CD14-positive monocyte (primary cell): ENCODE results near the gene KLF2. TPM values are rescaled to one million over a fixed set of nuclear protein-coding genes. Genes with fewer than 3 reads are reported as not detected.
"Not testable (repeated sequence)": the region's sequence is repeated elsewhere in the genome, so short reads cannot be mapped to it uniquely, and the experiment has no call there.

Source experiments
- DNase-seq, 3 donors: peaks; one replicate each; pipeline ENCODE4 v3.0.0-alpha.2; 2011 to 2022
- H2AFZ ChIP-seq: 2 replicates; pipeline ENCODE4 v1.6.0; 2012; ENCODE audit warnings: mild to moderate bottlenecking, low read depth, low read length, inconsistent platforms; ENCODE audit not compliant: insufficient read depth, poor library complexity, severe bottlenecking
- H3K27ac ChIP-seq, 2 donors: 1 replicate in 1 of 2; 2 replicates in 1 of 2; pipeline ENCODE4 v1.5.1; 2012 to 2013; ENCODE audit warnings: low read length in 2 of 2, control low read depth in 1 of 2, inconsistent platforms in 1 of 2, low read depth in 1 of 2, mild to moderate bottlenecking in 1 of 2
- H3K27me3 ChIP-seq, 2 donors: one replicate each; pipeline versions ENCODE4 v1.6.0 to v1.6.1; 2011 to 2013; ENCODE audit warnings: low read length in 2 of 2; ENCODE audit not compliant: control insufficient read depth in 2 of 2, insufficient read depth in 2 of 2
- H3K36me3 ChIP-seq, 2 donors: replicated peaks in 1 of 2; 1 replicate in 1 of 2; 2 replicates in 1 of 2; pipeline versions ENCODE4 v1.5.1 to v1.6.1; 2012 to 2013; ENCODE audit warnings: low read length in 2 of 2, control low read depth in 1 of 2, inconsistent platforms in 1 of 2, mild to moderate bottlenecking in 1 of 2; ENCODE audit not compliant: insufficient read depth in 2 of 2, control insufficient read depth in 1 of 2
- H3K4me1 ChIP-seq, 2 donors: 1 replicate in 1 of 2; 2 replicates in 1 of 2; pipeline versions ENCODE4 v1.5.1 to v1.6.1; 2012 to 2013; ENCODE audit warnings: low read length in 2 of 2, control low read depth in 1 of 2, inconsistent platforms in 1 of 2, mild to moderate bottlenecking in 1 of 2, moderate library complexity in 1 of 2; ENCODE audit not compliant: insufficient read depth in 2 of 2, control insufficient read depth in 1 of 2
- H3K4me2 ChIP-seq: replicated peaks from 2 replicates; pipeline ENCODE3; 2012; ENCODE audit warnings: low read length, moderate library complexity, mild to moderate bottlenecking; ENCODE audit not compliant: poor library complexity, severe bottlenecking; ENCODE audit errors: extremely low read depth
- H3K4me3 ChIP-seq, 3 experiments: fragments of 200-600 bp in 1 of 3; sonication (generic) in 1 of 3; replicated peaks in 1 of 3; 1 replicate in 2 of 3; 2 replicates in 1 of 3; pipeline ENCODE4 v1.5.1; 2011 to 2013; ENCODE audit warnings: low read length in 3 of 3, mild to moderate bottlenecking in 3 of 3, control low read depth in 2 of 3, low read depth in 2 of 3, inconsistent platforms in 1 of 3, moderate library complexity in 1 of 3
- H3K79me2 ChIP-seq: 2 replicates; pipeline ENCODE4 v1.6.0; 2012; ENCODE audit warnings: mild to moderate bottlenecking, control low read depth, inconsistent platforms, low read length, moderate library complexity; ENCODE audit not compliant: insufficient read depth
- H3K9ac ChIP-seq: 2 replicates; pipeline ENCODE4 v1.6.0; 2017; ENCODE audit warnings: low read length, mild to moderate bottlenecking; ENCODE audit not compliant: insufficient read depth, poor library complexity, severe bottlenecking
- H3K9me3 ChIP-seq, 2 donors: replicated peaks in 1 of 2; 1 replicate in 1 of 2; 2 replicates in 1 of 2; pipeline versions ENCODE4 v1.5.1 to v1.6.1; 2012 to 2013; ENCODE audit warnings: low read length in 2 of 2, control low read depth in 1 of 2; ENCODE audit not compliant: control insufficient read depth in 1 of 2, insufficient read depth in 1 of 2
- H4K20me1 ChIP-seq: 2 replicates; pipeline ENCODE4 v1.6.0; 2012; ENCODE audit warnings: mild to moderate bottlenecking, low read length, control low read depth, moderate library complexity; ENCODE audit not compliant: insufficient read depth
- H3K27ac Mint-ChIP-seq, 7 donors: one replicate each; pipeline ENCODE4 v1.8.0; 2020; ENCODE audit warnings: mild to moderate bottlenecking in 7 of 7, mixed read lengths in 7 of 7, moderate library complexity in 6 of 7, inconsistent platforms in 2 of 7
- H3K27me3 Mint-ChIP-seq, 3 donors: one replicate each; pipeline ENCODE4 v1.8.0; 2021 to 2022; ENCODE audit warnings: low read depth in 3 of 3, mild to moderate bottlenecking in 3 of 3, mixed read lengths in 3 of 3, moderate library complexity in 3 of 3, inconsistent platforms in 1 of 3
- H3K36me3 Mint-ChIP-seq, 2 donors: one replicate each; pipeline ENCODE4 v1.8.0; 2020; ENCODE audit warnings: mixed read lengths in 2 of 2, inconsistent platforms in 1 of 2, mild to moderate bottlenecking in 1 of 2
- H3K4me1 Mint-ChIP-seq: one replicate; pipeline ENCODE4 v1.8.0; 2020; ENCODE audit warnings: mild to moderate bottlenecking, mixed read lengths
- H3K4me3 Mint-ChIP-seq, 2 donors: one replicate each; pipeline ENCODE4 v1.8.0; 2020; ENCODE audit warnings: mild to moderate bottlenecking in 2 of 2, mixed read lengths in 2 of 2, moderate library complexity in 1 of 2
- H3K9me3 Mint-ChIP-seq, 7 donors: one replicate each; pipeline ENCODE4 v1.8.0; 2020 to 2022; ENCODE audit warnings: mixed read lengths in 7 of 7, mild to moderate bottlenecking in 6 of 7, moderate library complexity in 6 of 7, inconsistent platforms in 2 of 7
- CTCF ChIP-seq: fragments of 200-600 bp; IDR thresholded peaks from one replicate; pipeline ENCODE4 v1.8.0; 2022; ENCODE audit warnings: antibody characterized with exemption, mild to moderate bottlenecking
- WGBS: methylation state at CpG from one replicate; pipeline ENCODE4 v1.1.5; 2013; ENCODE audit warnings: missing lambda C conversion rate; ENCODE audit not compliant: insufficient coverage; 5-methylcytosine and 5-hydroxymethylcytosine counted together
- intact Hi-C, 2 donors: fragments of 100-400 bp; cut with micrococcal nuclease; formaldehyde crosslinking; loops; one replicate each; pipeline versions ENCODE4 v1.15.0 to v1.15.1; 2023
- polyA plus RNA-seq, 3 donors: library from polyadenylated mRNA; depleted of rRNA in 1 of 3; unstranded in 2 of 3; stranded (reverse) in 1 of 3; fragments of 300-500 nt in 2 of 3; fragments of >200 nt in 1 of 3; fragmentation: Illumina TruSeq in 2 of 3; gene quantifications; 1 replicate in 2 of 3; 2 replicates in 1 of 3; pipeline ENCODE4 v1.2.3, GENCODE V29; 2012 to 2021

Gene KLF2
- polyA plus RNA-seq, 3 donors = 34.0 to 331 (median 51.4) TPM

GRCh38 chr19:16284505-16284904, 40.1 kb upstream of the KLF2 start:
- no peaks in the 10 kb centered on the region for H3K27me3 ChIP-seq
- H3K9ac ChIP-seq = no peak overlapping the region
- Mint-ChIP-seq H3K27me3 (peaks cover 3 to 23% (median 3%) of the 10 kb centered on the region in 3 donors), H3K9me3 (peaks cover 0 to 3% (median 0%) of the 10 kb centered on the region in 7 donors), H3K4me3 (peak overlapping the region; percentile 73 to 83), H3K27ac (peak overlapping the region; percentile 97 to 99 (median 98)), H3K36me3 (peaks cover 0 to 1% of the 10 kb centered on the region in 2 donors), H3K4me1 (peaks cover 76% of the 10 kb centered on the region)
- H3K4me3 ChIP-seq = peak overlapping the region in 1 of 3 experiments; percentile 60
- H3K9me3 ChIP-seq = no peaks in the 10 kb centered on the region
- no peak for TF ChIP-seq CTCF
- peaks cover 65 to 77% of the 10 kb centered on the region in 2 donors for H3K4me1 ChIP-seq
- H3K27ac ChIP-seq = peak overlapping the region; percentile 92 to 93
- H3K79me2 ChIP-seq = no peaks in the 10 kb centered on the region
- H3K4me2 ChIP-seq = peak overlapping the region; percentile 67
- H4K20me1 ChIP-seq = no peaks in the 10 kb centered on the region
- H2AFZ ChIP-seq = no peak overlapping the region
- WGBS = 88% methylated on average over 4 of the region's 9 CpGs
- H3K36me3 ChIP-seq = no peaks in the 10 kb centered on the region
- no peak for DNase-seq
- intact Hi-C loops = no loop called here

GRCh38 chr19:16285079-16285478, 39.5 kb upstream of the KLF2 start:
- WGBS = 83% methylated on average over 2 of the region's 3 CpGs
- H3K4me3 Mint-ChIP-seq, H3K27me3 ChIP-seq, H3K9me3 Mint-ChIP-seq, H3K36me3 Mint-ChIP-seq, H3K36me3 ChIP-seq, H3K9me3 ChIP-seq, H4K20me1 ChIP-seq, H2AFZ ChIP-seq, H3K79me2 ChIP-seq: not testable (repeated sequence)
- Histone ChIP-seq H3K27ac (peak overlapping the region; percentile 92 to 93), H3K4me2 (peak overlapping the region; percentile 66), H3K4me3 (peak overlapping the region in 1 of 3 experiments; percentile 68), H3K4me1 (peaks cover 62 to 72% of the 10 kb centered on the region in 2 donors), H3K9ac (peak overlapping the region; percentile 66)
- intact Hi-C loops = loop anchor here (5.0 kb wide), 1 partner anchor 38 kb away; no protein-coding TSS in a partner anchor
- peak in 2 of 3 donors; percentile 34 to 42 for DNase-seq
- H3K27me3 Mint-ChIP-seq = peaks cover 3 to 21% (median 3%) of the 10 kb centered on the region in 3 donors
- H3K27ac Mint-ChIP-seq = peak overlapping the region; percentile 97 to 99 (median 98)
- peaks cover 71% of the 10 kb centered on the region for H3K4me1 Mint-ChIP-seq
